ENCODE measurements around the gene KRCC1.

Gene KRCC1

GRCh38 chr2:88055371-88056128 is at the start of gene KRCC1:
KRCC1 (minus strand) TSS chr2:88055783; CDS start chr2:88028563, 27,220 bp downstream.
- H3K4me1 ChIP-seq (ENCODE audit: low read depth, poor library complexity, severe bottlenecking): peaks cover 18% of the 10 kb centered on the region
- no peaks in the 10 kb centered on the region for H3K36me3 ChIP-seq (ENCODE audit: insufficient read depth)
- H3K27me3 ChIP-seq (ENCODE audit: insufficient read depth, low read depth): no peaks in the 10 kb centered on the region
- H3K4me3 ChIP-seq (IDR thresholded peaks at IDR 0.05; ENCODE audit: insufficient read depth, low read depth, low read length): peak within 1 kb of the TSS; percentile 94
- peak within 1 kb of the TSS; percentile 83 for H3K27ac ChIP-seq
- peak within 1 kb of the TSS; percentile 98 for H3K9ac ChIP-seq
- 0 out of 2 replicates have a peak, but pooled peaks have one; percentile 15 for TF ChIP-seq CTCF (conservative IDR thresholded peaks at IDR 0.05; ENCODE audit: low read depth, low read length)
- H4K20me1 ChIP-seq (ENCODE audit: insufficient read depth): no peaks in the 10 kb centered on the region
- peaks cover 19% of the 10 kb centered on the region for H3K79me2 ChIP-seq (ENCODE audit: insufficient read depth, low read depth)
- peak within 1 kb of the TSS; percentile 92 for H3K4me2 ChIP-seq
- H2AFZ ChIP-seq (ENCODE audit: low read depth): peak within 1 kb of the TSS; percentile 86

GRCh38 chr2:88100489-88100858 is 44.9 kb upstream of the KRCC1 start:
- no peak overlapping the region for H3K9ac ChIP-seq
- H3K79me2 ChIP-seq (ENCODE audit: insufficient read depth, low read depth): no peaks in the 10 kb centered on the region
- H3K36me3 ChIP-seq (ENCODE audit: insufficient read depth): no peaks in the 10 kb centered on the region
- no peaks in the 10 kb centered on the region for H3K4me1 ChIP-seq (ENCODE audit: low read depth, poor library complexity, severe bottlenecking)
- no peaks in the 10 kb centered on the region for H4K20me1 ChIP-seq (ENCODE audit: insufficient read depth)
- H3K4me2 ChIP-seq: no peak overlapping the region
- H3K27ac ChIP-seq: no peak overlapping the region
- H3K27me3 ChIP-seq (ENCODE audit: insufficient read depth, low read depth): no peaks in the 10 kb centered on the region
- H3K4me3 ChIP-seq (IDR thresholded peaks at IDR 0.05; ENCODE audit: insufficient read depth, low read depth, low read length): no peak overlapping the region
- H2AFZ ChIP-seq (ENCODE audit: low read depth): no peak overlapping the region
- TF ChIP-seq CTCF (conservative IDR thresholded peaks at IDR 0.05; ENCODE audit: low read depth, low read length): no peak

- no peak overlapping the region for H3K4me2 ChIP-seq
- no peaks in the 10 kb centered on the region for H3K4me1 ChIP-seq (ENCODE audit: low read depth, poor library complexity, severe bottlenecking)
- TF ChIP-seq CTCF (conservative IDR thresholded peaks at IDR 0.05; ENCODE audit: low read depth, low read length): no peak
- no peak overlapping the region for H3K27ac ChIP-seq
- no peaks in the 10 kb centered on the region for H3K27me3 ChIP-seq (ENCODE audit: insufficient read depth, low read depth)
- no peaks in the 10 kb centered on the region for H3K36me3 ChIP-seq (ENCODE audit: insufficient read depth)
- H3K79me2 ChIP-seq (ENCODE audit: insufficient read depth, low read depth): no peaks in the 10 kb centered on the region
- no peak overlapping the region for H3K4me3 ChIP-seq (IDR thresholded peaks at IDR 0.05; ENCODE audit: insufficient read depth, low read depth, low read length)
- H3K9ac ChIP-seq: no peak overlapping the region
- H2AFZ ChIP-seq (ENCODE audit: low read depth): no peak overlapping the region
- H4K20me1 ChIP-seq (ENCODE audit: insufficient read depth): no peaks in the 10 kb centered on the region
Measured at GRCh38 chr2:88099798-88100488, 44.4 kb upstream of the KRCC1 start.

GRCh38 chr2:88098558-88098900 is 42.9 kb upstream of the KRCC1 start:
- Histone ChIP-seq H3K79me2 (ENCODE audit: insufficient read depth, low read depth) (no peaks in the 10 kb centered on the region), H3K4me2 (no peak overlapping the region), H2AFZ (ENCODE audit: low read depth) (no peak overlapping the region), H3K27me3 (ENCODE audit: insufficient read depth, low read depth) (no peaks in the 10 kb centered on the region), H3K4me1 (ENCODE audit: low read depth, poor library complexity, severe bottlenecking) (no peaks in the 10 kb centered on the region), H3K9ac (no peak overlapping the region), H3K27ac (no peak overlapping the region), H3K36me3 (ENCODE audit: insufficient read depth) (no peaks in the 10 kb centered on the region), H4K20me1 (ENCODE audit: insufficient read depth) (no peaks in the 10 kb centered on the region), H3K4me3 (IDR thresholded peaks at IDR 0.05; ENCODE audit: insufficient read depth, low read depth, low read length) (no peak overlapping the region)
- no peak for TF ChIP-seq CTCF (conservative IDR thresholded peaks at IDR 0.05; ENCODE audit: low read depth, low read length)

Data from KMS-11 (cell line).